HG03097 (cell line): ENCODE results near the gene ITPR1.

Source experiments
- ATAC-seq: cut with Tn5 transposase; IDR thresholded peaks from one replicate; pipeline ENCODE4 v1.9.1; 2021; ENCODE audit not compliant: unreplicated experiment, low FRiP score

Gene ITPR1

DNA sequence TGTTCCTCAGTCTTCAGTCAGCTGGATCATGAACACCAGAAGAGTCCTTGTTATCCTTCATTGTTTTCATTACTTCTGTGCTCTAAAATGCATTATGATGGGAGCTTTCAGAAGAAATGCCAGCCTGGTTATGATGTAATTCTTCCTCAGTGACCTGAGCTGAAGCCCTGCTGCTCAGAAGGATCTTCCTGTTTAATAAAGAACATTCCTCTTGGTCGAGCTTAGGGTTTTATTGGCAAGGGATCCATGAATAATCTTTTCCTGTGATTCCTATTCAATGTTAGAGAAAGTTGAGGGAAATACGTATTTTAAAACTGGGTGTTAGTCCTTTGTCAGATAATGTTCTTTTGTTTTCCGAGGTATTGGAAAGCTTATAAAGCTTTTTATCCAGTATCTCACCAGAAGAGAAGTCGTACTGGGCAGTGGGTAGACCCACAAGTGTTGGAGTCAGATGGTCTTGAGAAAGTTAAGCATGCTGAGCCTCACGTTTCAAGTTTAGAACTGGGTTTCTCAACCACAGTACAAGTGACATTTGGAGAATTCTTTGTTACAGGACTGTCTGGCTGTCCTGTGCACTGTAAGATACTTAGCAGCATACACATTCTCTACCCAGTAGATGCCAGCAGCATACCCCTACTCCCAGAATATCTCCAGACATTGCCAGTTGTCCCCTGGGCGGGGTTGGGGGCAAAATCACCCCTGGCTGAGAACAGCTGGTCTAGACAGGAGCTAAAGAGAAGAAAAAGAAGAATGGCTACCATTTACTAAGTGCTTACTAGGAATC is 273.8 kb downstream of the ITPR1 start:
- no peak for ATAC-seq

DNA sequence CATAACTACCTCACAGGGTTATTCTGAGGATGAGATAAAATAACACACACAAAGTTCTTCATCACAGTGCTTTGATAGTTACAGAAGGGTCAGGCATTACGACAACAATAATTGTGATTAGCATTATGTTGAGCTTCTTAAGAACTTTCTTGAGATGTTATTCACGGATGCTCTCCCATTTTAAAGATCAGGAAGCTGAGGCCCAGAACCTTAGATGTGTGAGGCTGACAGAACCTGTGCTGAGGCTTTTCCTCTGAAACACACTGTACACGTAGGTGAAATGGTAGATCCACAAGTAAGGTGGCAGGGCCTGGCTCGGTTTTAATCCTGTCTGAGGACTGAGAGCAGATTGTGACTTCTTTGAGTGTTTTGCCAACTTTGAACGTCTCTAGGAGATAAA is 274.9 kb downstream of the ITPR1 start:
- ATAC-seq = no peak

DNA sequence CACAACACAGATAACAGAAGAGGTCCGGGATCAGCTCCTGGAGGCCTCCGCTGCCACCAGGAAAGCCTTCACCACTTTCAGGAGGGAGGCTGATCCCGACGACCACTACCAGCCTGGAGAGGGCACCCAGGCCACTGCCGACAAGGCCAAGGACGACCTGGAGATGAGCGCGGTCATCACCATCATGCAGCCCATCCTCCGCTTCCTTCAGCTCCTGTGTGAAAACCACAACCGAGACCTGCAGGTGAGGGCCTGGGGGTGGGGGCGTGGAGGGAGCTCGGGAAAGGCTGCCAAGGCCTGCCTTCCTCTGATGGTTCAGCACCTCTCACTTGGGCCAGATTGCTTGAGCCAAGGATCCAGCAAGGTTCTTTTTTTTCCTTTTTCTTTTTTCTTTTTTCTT is 275.4 kb downstream of the ITPR1 start:
- ATAC-seq = no peak

DNA sequence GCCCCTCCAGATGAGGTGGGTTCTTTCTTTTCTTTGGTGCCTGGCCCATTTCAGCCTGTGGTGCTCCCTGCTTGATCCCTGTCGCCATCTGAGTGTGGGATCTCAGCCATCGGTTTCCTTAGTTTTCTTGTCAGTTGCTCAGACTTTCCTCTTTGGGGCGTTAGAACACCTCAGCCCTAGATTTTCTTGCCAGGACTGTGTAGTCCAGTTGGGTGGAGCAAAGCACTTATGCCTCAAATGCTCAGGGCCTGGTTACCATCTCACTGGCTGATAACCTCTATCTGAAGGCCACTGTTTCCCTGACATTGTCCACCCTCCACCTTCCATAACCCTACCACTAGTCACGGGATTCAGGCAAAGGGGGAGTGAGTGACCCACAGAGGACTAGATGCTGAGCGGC is 277.4 kb downstream of the ITPR1 start:
- no peak for ATAC-seq

DNA sequence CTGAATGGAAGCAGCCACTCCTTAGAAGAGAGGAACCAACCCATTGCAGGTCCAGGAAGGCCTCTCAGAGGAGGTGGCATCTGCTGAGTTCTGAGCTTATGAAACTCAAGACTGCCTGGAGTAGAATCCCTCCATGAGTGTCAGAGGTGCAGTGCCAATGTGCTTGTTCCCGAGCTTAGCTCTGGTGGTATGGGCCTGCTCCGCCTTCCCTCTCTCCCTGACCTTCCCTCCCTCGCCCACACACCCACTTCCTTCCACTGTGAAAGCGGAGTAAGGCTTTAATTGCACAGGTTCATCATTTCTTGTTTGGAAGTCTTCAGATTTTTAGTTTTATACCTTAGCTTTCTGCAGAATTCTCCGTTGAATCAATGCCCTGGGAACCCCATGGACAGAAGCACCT is 278.1 kb downstream of the ITPR1 start:
- no peak for ATAC-seq

DNA sequence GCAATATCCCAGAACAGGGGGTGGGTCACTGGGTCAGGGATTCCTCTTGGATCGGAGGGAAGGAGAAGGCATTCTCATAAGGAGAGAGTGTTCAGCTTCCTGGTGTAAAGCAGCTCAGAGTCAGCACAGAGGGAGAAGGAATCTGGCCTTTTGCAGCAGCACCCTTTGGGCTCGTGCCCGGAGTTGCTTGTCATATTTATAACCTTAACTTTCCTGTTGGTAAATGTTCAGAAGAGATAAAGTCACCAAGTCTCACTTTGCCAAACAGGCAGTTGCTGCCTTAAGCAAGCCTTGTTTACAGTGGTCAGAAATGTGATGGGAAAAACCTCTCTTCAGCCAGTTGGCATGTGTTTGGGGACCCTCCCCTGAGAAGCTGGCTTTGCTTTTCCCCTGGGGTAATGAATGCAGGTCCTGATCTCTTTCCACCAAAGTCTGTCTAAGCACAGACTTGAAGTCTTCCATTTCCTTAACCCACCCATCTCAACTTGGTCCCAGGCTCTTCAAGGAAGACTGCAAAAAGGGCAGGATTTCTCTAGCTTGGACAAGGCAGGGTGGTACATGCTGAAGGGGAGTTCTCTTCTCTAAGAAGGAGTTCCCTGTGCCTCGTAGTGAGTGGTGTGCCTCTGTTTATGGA is 279.1 kb downstream of the ITPR1 start:
- no peak for ATAC-seq

DNA sequence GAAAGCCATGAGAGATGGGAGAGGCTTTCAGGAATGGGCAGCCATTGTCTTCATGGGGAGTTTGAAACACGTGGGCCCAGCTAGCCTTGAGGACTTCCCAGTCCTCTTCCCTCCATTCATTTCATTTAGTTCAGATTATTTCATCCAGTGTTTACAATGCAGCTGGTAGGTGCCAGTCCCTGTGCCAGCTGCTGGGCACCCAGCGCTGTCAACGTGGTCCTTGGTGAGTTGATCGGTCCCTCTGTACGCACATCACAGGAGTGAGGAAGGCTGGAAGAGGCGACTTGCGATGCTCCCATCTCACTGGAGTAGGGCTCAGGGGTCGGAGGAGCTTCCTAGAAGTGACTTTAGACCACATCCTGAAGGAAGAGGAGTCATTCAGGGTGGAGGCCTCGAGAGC is 279.7 kb downstream of the ITPR1 start:
- no peak for ATAC-seq

DNA sequence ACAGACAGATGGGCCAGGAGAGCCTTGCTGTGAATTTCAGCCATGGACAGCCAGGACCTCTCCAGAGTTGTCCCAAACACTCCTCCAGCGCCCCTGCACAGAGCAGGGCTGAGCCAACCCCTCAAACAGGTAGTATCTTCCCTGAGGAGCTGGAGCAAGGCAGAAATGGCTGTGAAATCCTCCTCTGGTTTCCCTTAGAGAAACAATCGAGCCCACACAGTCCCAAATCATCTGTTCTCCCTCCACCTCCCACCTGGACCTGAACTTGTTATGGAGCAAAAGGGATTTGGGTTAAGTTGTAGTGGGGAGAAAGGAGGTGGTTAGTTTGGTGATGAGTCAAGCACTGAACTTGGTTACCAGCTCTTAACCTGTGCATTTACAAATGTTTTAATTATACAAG is 280.4 kb downstream of the ITPR1 start:
- ATAC-seq = no peak

DNA sequence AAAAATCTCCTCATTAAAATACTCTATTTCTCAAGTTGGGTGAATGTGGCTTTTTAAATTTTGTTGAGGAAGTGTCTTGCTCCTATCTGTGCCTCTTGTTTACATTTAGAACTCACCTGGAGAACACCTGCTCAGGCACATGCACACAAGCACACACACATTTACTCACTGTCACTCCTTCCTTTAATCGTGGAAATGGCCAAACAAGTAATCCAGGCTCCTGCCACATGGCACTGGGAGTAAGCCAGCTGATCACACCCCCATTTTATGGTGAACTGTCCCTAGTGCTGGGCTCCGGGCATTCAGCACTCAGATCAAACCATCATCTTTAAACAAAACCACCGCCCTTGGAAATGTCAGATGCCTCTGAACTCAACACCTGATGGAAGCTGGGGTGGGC is 281.4 kb downstream of the ITPR1 start:
- no peak for ATAC-seq

DNA sequence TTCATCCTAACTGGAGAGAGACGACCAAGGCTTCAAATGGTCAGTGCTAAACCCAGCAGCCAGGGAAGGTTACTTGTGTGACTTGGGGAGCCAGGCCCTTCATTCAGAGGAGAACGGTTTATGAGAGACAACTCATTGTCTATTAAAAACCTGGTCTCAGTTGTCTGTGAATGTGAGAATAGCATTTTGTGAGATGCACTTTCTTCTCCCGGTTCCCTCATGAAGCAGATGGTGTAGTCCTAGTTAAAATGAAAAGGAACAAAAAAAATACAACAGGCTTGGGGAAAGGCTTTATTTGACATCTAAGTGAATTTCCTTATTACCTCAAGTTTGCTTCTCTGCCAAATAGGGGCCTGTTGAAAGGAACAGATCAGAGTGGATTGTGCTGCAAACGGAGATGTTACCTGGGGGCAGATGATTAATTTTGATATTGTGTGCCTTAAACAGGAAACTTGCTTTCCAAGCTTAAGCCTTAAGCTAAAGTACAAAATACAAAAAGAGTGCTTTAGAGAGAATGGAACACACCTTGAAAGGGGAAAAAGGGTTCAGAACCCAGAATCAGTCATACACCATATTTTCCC is 283.3 kb downstream of the ITPR1 start:
- no peak for ATAC-seq

DNA sequence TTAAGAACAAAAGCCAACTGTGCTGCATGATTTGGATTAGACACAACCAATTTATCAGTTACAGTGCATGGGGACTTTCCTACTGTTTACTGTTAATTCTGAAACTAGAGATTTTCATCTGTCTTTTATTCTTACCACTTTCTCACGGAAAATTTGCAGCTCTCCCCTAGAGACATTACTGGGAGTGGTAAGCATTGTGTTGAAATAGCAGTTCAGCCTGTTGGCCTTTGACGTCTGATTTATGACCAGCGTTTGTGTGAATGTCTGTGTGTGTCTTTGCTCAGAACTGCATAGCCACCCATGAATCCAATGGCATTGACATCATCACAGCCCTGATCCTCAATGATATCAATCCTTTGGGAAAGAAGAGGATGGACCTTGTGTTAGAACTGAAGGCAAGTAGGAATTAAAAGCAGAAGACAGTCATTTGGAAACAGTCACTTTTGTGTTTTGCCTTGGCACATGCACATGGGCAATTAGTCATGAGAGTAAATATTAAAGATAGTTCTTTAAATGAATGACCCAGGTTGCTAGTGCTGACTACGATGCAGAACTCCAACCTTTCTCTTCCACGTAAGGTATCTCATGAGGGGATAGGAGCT is 283.9 kb downstream of the ITPR1 start:
- ATAC-seq = peak; percentile 69

DNA sequence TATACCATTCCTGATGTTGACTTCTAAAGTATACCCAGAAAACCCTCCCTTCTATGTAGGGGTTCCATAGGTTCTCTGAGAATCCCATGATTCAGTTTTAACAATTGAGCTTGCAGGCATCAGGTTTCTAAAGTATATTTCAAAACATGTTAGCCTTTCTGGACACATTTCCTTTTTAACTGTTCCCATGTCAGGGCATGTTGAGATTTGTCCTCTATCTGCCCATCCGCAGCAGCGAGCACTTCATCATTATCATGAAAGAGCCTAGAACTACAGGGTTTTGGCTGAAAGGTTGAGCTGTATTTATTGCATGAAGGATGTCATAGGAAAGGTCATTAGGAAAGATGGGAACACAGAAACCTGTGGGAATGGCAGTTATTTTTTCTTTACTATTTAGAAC is 285.0 kb downstream of the ITPR1 start:
- ATAC-seq = no peak

DNA sequence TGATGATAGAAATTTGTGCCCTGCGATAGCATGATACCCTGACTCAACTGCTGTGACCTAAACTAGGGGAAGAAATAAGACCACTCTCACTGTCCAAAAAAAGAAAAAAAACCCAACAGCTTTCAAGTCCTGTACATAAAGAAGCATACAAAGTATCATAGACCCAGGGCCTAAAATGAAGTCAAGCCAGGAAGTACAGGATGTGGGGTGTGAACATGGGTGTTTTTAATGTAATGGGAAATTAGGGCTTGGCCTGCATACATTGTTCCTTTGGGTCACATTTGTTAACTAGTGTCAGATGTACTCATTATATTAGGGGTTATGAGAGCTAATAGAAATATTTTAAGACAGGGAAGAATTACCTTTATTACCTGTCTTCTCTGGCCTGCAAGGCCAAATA is 285.6 kb downstream of the ITPR1 start:
- no peak for ATAC-seq

DNA sequence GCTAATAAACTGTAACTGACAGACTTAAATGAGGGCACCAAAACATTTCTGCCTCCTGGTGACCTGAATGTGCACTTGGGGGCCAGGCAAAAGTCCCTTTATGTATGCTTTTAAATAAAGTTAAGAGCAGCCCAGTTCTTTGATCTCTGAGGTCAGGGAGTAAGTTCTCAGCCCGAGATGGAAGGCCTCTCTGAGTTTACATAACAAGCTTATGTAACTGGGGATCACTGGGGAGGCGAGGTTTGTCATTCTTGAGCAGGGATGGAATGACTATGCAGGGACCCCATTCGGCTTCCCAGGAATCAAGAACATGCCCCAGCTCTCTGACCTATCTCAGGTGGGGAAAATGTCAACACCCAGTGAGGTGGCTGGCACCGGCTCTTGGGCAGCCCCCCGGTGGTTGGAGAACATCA is 287.4 kb downstream of the ITPR1 start:
- ATAC-seq = no peak

DNA sequence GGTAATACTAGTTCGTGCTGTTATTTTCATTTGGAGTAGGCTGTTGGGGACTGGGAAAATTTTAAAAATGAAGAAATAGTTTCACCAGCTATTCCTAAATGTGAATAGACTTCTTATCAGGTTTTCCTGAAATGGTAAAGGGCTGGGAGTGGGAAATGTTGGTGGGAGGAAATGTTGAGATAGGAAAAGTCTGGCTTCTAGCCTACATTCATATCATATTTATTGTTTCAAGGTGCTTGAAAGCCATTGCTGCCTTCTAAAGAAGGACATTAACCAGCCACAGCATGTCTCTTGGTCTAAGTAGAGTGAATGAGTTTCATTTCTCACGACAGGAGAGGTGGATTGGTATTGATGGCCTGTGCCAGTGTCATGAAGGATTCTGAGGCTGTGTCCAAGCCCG is 288.9 kb downstream of the ITPR1 start:
- no peak for ATAC-seq

DNA sequence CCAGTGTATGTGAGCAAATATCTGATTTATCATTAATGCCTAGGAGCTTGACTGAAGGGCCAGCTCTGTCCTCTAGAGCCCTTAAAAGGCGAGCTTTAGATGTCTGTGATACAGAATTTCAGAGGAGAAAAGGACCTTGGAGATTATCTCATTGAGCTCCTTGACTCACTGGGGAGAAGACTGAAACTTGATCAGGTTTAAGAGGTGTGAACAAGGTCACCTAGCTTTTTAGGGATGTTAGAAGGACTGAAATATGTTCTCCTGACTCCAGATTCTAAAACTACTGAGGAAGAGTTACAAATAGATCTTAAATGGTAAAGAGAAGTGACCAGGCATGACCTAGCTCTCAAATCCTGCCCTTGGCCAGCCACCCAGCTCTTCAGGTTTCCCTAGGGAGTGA is 292.4 kb downstream of the ITPR1 start:
- no peak for ATAC-seq

DNA sequence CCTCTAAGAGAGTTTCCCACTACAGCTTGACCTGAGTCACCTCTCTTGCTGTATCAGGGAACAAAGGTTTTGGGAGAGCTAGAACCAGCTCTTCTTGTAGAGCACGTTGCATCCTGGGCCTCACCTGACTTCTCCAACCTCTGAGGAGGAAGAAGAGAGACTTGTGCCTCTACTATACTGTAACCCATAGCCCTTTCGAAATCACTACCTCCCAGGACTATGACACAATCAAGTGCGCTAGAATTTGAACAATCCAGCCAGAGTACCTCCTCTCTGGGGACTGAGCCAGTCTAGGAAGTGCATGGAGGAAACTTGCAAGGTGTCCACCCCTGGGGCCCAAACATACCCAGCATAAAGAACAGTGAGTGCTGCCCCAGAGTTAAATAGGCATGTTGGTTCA is 293.3 kb downstream of the ITPR1 start:
- no peak for ATAC-seq

DNA sequence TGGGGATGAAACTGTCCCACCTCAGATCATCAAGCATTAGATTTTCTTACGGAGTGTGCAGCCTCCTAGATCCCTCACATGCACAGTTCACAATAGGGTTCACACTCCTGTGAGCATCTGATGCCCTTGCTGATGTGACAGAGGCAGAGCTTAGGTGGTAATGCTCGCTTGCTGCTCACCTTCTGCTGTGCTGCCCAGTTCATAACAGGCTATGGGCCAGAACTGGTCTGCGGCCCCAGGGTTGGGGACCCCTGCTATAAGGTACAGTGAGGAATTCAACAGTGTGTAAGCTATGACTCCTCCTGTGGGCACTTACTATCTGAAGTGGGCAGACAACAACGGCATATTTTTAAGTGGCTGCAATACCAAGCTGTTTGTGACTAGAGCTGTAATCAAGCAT is 298.2 kb downstream of the ITPR1 start:
- ATAC-seq = no peak

DNA sequence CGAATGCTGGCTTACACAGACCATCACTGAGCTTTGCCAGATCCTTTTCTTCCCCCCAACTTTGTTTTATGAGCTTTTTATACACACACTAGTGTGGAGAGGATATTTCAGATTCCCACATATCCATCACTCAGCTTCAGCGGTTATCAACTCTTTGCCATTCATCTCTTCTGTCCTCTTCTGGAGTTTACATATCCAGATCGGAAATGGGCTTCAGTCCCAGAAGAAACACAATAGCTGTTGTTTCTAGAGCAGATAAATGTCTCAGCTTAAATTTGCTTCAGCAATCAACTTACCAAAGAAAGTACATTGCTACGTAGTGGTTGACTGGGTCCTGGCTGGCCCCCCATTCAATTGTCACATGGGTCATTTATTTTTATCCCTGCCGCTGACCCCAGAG is 300.2 kb downstream of the ITPR1 start:
- no peak for ATAC-seq

DNA sequence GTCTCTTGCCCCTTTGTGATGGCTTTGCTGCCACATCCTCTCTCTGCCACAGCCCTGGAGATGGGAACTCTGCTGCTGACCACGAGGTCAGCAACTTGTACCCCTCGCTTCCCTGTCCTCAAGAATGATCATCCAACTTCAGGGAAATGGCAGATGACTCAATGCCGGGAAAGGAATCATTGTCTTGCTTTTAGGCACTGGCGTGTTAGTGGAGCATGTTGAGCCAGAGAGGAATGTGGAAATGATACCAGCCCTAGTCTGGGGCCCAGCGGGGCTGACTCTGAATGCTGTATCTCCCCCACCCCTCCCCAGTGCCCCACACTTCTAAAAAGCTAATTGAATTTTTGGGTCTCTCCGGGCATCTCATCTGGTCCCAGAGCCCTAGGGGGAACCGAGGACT is 301.2 kb downstream of the ITPR1 start:
- ATAC-seq = no peak

DNA sequence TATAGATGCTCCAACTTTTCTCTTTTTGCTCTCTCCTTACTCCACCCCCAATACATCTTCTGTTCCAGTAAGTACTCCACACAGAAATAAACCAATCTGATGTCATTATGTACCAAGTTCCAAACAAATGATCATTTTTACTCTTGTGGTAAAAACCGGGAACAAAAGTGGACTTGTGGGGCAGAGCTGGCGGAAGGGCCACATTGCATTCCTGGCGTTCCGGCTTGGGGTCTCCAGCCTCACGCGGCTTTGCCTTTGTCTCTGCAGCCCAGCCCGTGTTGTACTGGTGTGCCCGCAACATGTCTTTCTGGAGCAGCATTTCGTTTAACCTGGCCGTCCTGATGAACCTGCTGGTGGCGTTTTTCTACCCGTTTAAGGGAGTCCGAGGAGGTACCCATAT is 301.6 kb downstream of the ITPR1 start:
- ATAC-seq = no peak

DNA sequence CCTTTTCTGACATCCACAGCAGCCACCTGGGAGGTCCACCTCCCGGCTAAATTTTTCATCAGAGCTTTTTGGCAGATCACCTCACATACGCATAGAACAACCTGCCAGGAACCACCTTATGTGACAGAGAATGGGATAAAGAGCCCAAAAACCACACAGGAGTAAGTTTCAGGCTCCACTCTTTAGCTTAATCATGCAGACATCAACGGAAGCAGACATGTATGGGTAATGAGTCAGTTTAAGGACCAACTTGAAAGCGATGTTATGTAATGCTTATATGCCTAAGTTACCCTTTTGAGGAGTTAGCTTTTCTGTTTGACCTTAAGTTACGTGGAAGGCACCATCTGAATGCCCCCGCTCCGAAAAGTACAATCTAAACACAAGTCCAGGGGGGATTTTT is 302.8 kb downstream of the ITPR1 start:
- ATAC-seq = no peak
